Kidney glomerular epithelial cell (primary cell): Measurements from ENCODE around the gene PINLYP.
"Not testable (repeated sequence)": the region's sequence is repeated elsewhere in the genome, so short reads cannot be mapped to it uniquely, and the experiment has no call there.

ENCODE experiments used
- DNase-seq: peaks from one replicate; lab custom pipeline; 2025; lab: John Stamatoyannopoulos, UW

The PINLYP gene

GRCh38 chr19:43575156-43575950 is at the start of gene PINLYP, which contains the start of gene XRCC1:
TSS of gene PINLYP (plus strand) at chr19:43575801. CDS start at chr19:43577192, 1,391 bp downstream.
TSS of gene XRCC1 (minus strand) at chr19:43575527. CDS start at chr19:43575458, 69 bp downstream.
- DNase-seq, result peak; percentile 96

- no peak for DNase-seq
Observed at GRCh38 chr19:43525836-43526771, 49.5 kb upstream of the PINLYP start.

- DNase-seq, result peak; percentile 63
Observed at GRCh38 chr19:43526884-43527859, 48.4 kb upstream of the PINLYP start, which contains the start of gene ETHE1. TSS of gene ETHE1 (minus strand) at chr19:43527201. CDS start at chr19:43527177, 24 bp downstream.

- peak; percentile 58 for DNase-seq
Observed at GRCh38 chr19:43527860-43528622, 47.6 kb upstream of the PINLYP start.

- DNase-seq, result peak; percentile 67
Observed at GRCh38 chr19:43532571-43532961, 43.0 kb upstream of the PINLYP start.

GRCh38 chr19:43532962-43533545 is 42.5 kb upstream of the PINLYP start, which contains the start of gene ZNF575:
TSS of gene ZNF575 (plus strand) at chr19:43533188. CDS start at chr19:43534423, 1,235 bp downstream.
- DNase-seq, result peak; percentile 88

- DNase-seq, result peak; percentile 97
Observed at GRCh38 chr19:43533546-43534304, 41.9 kb upstream of the PINLYP start.

- DNase-seq, result no peak
Observed at GRCh38 chr19:43534305-43534815, 41.2 kb upstream of the PINLYP start.

GRCh38 chr19:43534816-43535761 is 40.5 kb upstream of the PINLYP start:
- DNase-seq, result no peak

- no peak for DNase-seq
Observed at GRCh38 chr19:43538922-43539321, 36.7 kb upstream of the PINLYP start.

GRCh38 chr19:43540381-43540780 is 35.2 kb upstream of the PINLYP start:
- DNase-seq, result no peak

GRCh38 chr19:43541920-43542650 is 33.5 kb upstream of the PINLYP start:
- DNase-seq, result no peak

- no peak for DNase-seq
Observed at GRCh38 chr19:43544077-43544476, 31.5 kb upstream of the PINLYP start.

- DNase-seq, result no peak
Observed at GRCh38 chr19:43545276-43545675, 30.3 kb upstream of the PINLYP start.

GRCh38 chr19:43545981-43546380 is 29.6 kb upstream of the PINLYP start:
- DNase-seq, result no peak

GRCh38 chr19:43546581-43546980 is 29.0 kb upstream of the PINLYP start:
- DNase-seq, result no peak

- DNase-seq, result not testable (repeated sequence)
Observed at GRCh38 chr19:43547926-43548325, 27.7 kb upstream of the PINLYP start.
